GM10847 (cell line): ENCODE data around the gene MFSD6.

Source experiments
- POLR2A ChIP-seq: IDR thresholded peaks from 2 replicates; pipeline ENCODE4 v1.6.1; 2011; ENCODE audit not compliant: insufficient read length; ENCODE audit errors: extremely low read depth

MFSD6 gene

DNA sequence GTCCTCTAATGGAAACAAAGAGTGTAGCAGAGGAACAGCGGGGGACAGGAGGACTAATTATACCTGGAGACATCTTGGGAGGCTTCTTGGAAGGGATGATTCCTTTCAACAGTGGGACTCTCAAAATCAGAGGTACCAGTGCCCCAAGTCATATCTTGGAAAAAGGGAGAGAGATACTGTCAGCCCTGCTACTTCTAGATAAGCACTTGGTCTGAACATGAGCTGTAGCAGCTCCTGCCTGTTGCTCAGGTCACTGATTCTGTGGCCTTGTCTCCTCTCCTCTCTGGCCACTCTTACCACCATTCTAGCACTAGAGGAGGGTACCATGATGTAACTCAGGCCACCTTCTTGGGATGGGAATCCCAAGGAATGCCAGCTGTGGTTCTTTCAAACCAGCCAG, 54.5 kb downstream of the MFSD6 start:
- no peak for TF ChIP-seq POLR2A

DNA sequence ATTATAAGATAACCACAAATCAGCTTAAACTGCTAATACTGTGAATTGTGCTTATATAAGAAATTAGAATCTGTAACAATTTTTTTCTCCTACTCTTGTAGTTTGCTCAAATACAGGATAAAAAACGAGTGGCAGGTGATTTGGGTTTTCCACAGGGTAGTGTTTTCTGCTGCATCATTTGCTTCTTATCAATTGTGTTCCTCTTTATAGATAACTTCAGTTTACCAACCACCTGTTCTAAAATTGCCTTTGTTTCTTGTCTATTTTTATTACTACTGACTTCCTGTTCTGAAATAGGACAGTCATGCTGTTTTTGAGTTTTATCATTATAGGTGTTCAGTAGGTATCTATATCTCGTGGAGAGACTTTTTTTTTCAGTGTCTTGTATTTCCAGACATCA, 56.9 kb downstream of the MFSD6 start:
- TF ChIP-seq POLR2A: no peak

DNA sequence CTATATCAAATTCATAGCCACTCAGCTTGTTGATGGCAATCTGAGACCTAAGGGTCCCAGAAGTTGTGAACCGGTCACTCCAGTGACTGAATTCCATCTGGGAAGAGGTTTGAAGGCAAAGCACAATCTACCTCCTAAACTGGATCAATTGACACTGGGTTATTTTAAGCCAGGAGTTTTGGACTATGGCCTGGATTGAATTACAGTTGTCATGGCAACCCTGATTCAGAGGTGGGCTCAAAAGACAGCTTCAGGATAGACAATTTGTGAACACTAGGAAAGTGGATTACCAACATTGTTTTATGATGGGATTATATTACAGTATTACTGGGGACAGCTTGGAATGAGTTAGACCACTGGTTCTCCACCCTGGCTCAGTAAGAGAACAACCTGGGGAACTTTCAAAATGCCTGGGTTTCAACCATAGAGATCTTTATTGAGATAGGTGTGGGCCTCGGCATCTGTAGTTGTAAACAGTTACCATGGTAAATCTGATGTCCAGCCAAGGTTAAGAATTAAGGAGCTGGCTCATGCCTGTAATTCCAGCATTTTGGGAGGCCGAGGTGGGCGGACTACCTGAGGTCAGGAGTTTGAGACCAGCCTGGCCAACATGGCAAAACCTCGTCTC, 58.8 kb downstream of the MFSD6 start:
- no peak for TF ChIP-seq POLR2A

DNA sequence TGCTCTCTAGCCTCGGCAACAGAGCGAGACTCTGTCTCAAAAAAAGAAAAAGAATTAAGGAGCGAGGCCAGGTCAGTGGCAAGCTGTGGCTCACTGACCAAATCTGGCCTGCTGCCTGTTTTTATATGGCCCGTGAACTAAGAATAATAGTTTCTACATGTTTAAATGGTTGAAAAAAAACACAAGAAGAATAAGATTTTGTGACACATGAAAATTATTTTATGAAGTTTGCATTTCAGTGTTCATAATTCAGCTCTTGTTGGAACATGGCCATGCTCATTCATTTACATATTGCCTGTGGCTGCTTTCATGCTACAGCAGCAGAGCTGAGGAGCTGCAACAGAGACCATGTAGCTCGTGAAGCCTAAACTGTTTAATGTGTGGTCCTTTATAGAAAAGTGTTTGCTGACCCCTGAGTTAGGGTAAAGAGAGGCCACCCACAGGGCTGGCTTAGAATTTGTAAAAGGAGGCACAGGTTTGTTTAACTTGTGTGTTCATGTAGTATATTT, 59.5 kb downstream of the MFSD6 start:
- TF ChIP-seq POLR2A: no peak

DNA sequence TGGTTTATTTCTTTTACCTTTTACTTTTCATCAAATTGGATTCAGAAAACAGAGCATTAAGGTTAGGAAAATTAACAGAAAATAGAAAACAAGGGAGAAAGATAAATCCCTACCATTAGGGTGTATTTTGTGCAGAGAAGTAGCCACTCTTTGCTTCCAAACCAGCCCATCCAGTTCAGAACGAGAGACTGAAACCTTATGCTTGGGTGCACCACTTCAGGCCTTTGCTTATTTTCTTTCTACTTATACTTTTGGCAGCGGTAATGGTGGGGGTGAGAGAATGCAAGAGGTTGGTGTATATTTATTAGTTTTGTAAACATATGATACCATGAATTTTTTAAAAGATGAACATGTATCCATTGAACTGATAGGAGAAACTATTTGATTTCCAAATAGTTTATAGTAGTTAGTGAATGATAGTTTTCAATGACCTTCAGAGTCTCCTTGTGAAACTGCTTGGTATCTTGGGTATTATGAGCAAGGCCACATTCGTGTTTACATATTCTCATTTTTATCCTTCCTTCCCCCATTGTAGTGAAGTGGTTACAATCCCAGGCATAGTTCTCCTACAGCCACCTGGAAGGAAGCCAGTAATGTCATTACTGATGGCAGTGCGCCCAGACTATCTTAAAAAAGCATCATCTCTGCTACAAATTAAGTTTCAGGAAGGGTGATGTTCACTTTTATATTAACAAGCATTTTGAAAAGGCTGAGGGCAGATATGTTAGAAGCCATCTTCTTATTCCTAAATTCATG, 60.8 kb downstream of the MFSD6 start:
- no peak for TF ChIP-seq POLR2A

DNA sequence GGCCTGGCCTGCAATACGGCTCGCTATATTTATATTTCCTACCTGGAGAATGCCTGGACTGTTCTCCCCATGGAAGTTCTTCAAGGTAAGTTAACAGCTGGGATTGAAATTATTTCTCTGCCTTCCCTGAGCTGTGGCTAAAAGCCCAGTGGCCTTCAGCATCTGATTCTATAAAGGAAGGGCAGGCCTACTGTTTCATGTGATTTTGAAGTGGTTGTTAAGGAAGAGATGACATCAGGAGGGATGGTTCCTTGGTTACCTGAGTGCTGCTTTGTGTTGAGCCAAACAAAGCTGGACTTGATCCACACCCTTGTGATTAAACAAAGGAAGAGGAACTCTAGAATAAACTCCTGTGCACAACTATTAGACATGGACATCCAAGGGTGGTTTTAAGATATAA, 61.6 kb downstream of the MFSD6 start:
- TF ChIP-seq POLR2A: no peak

DNA sequence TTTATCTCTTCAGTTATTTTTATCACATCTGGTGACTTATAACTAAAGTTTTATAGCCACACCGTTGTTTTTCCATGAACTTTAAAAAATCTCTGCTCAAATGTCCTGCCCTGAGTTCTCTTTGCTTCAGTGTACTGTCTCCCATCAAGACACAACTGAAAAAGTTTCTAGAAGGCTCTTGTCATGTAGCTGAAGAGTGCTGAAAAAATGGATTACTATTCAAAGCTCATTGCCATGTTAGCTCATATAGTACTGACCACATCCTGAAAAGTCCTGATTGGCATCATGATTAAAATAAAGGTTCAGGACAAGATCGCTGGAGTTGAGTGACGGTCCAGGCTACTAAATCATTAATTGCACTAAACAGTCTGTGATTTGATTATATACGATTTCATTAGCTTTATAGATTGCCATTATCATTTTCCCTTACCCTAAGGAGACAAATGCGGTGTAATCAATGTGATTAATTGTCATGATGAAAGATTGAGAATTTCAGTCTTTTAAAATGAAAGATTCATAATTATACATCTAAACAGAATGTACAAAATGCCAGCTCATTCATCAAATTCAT, 62.2 kb downstream of the MFSD6 start:
- TF ChIP-seq POLR2A: no peak

DNA sequence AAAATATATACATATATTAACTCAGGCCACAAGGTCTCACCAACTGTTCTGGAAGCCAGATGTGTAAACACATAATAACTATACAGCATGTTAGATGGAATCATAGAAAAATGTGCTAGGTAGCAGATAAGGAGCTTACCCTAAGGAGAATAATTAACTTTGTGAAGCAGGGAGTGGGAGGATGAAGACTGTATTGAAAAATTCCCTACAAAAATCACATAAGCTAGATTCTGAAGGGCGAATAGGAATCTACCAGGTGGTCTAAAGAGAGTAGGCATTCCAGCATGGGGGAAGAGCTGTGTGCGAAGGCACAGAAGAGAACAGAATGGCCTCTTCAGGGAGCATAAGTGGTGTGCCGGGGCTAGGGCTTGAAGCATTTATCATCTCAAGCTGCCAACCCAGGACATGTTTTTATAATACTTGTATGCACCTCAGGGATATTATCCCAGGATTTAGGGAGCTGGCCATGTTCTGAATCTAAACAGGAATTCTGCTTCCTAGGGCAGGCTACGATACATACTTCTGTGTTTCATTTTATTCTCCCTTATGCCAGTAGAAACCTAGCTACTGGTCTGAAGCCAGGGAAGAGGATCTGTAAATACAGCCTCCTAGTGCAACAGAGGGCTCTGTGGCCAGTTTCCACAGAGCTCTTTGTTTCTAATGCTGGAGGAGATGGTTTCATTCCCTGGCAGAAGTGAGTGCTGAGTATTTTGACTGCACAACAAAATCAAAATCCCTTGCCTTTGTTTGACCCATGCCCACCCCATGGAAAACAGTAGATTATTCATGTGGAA, 69.7 kb downstream of the MFSD6 start:
- TF ChIP-seq POLR2A: no peak

DNA sequence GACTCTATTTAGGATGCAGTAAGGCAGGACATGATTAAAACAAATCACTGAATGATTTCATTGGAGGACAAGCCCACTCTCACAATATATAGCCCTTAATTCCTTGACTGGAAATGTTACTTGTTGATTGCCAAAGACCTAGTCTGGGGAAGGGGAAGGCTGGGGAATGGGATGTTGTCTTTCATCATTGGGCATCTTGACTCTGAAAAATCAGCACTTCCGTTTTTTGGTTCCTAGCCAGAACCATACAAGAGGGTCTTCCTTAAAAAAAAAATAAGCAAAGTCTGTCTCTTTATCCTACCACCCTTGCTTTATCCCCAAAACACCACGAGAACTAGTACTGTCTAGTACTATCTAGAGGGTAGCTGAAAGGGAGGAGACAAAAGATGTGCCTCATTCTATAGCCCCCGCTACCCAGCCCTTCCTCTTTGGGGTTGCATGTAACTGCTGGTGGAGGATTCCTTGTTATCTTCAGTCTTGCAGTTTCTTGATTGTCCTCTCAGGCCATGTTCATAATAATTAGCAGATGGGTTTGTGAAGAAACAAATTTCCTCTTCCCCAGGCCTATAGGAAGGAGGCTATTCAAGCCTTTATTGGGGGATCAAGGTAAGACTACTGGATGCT, 70.5 kb downstream of the MFSD6 start:
- no peak for TF ChIP-seq POLR2A

DNA sequence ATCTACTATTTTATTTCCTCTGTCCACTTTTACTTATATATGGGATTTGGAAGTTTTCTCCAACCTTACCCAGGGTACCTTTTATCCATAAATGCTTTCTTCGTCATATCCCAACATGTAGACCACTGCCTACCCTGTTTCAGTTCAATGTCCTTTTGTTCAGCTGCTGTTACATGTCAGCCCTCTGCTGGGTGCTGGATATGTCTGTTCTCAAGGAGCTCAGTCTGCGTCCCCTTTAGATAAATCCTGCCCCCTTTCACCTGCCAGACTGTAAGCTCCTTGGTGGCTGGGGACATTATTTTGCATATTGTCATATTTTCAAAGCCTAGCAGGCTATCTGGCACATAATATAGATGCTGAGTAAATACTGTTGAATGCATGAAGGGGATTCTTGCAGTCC, 73.2 kb downstream of the MFSD6 start:
- no peak for TF ChIP-seq POLR2A

DNA sequence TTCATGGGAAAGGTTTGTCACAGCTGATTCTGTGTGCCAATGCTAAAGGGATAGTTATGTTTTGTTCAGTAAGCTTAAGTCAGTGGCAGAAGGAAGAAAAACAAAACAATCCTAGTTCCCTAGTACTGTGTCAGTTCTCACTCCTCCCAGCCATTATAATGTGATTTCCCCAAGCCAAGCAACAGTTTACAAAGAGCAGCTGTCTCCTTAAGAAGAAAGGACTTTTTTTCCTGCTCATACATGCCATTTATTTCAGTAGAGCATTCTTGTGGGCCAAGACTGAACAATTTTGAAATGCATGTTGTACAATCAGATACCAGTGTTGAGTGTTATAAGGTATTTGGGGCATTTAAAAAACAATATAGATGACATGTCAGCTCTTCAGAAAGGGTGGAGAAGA, 74.3 kb downstream of the MFSD6 start:
- TF ChIP-seq POLR2A: no peak

DNA sequence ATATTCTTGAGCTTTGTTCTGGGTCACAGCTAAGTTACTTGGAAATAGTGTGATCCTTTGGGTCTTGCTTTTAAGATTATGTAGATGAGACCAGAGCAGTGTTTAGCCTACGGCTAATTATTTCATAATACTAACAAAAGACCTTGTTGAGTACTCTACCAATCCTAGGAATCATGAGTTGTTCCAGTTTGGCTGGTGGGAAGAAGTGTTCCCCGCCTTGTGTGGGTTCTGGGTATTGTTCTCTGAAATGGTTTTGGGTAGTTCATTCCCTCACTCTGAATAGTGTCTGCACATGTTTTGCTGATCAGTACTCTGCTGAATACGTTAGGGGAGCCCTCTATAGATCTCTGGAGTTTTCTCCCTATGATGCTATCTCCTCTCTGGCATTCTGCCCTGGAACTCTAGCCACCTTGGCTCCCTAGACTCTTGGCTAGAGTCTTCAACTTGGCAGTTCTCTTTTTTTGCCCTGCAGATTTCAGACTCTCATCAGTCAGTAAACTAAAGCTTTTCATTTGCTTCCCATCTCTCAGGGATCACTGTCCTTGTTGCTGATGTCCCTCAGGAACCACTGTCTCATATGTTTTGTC, 78.0 kb downstream of the MFSD6 start:
- TF ChIP-seq POLR2A: no peak

DNA sequence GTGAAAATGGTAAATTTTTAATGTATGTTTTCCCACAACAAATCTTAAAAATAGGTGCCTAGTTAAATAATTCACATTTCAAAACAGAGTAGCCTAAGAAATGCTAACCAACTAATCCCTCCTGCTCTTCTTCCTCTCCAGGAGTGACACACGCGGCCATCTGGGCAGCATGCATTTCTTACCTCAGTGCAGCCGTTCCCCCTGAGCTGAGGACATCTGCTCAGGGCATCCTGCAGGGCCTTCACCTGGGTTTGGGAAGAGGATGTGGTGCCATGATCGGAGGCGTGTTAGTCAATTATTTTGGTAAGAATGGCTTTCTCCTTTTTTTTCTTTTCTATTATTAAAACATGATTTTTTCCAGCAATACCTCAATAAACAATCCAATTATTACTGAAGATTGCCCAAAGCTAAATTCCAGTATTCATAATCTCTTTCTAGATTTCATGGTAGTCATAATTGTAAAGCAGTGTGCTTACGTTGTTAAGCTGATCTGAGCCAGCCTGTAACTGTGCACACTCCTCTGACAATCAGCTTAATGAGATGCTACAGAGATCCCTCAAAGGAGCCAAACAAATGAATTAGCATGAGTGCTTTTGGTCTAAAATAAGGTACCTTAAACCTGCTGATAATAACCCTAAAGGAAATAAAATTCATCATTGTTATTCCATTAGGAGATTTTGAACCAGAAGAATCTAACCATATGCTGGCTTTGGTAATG, 80.5 kb downstream of the MFSD6 start:
- no peak for TF ChIP-seq POLR2A

DNA sequence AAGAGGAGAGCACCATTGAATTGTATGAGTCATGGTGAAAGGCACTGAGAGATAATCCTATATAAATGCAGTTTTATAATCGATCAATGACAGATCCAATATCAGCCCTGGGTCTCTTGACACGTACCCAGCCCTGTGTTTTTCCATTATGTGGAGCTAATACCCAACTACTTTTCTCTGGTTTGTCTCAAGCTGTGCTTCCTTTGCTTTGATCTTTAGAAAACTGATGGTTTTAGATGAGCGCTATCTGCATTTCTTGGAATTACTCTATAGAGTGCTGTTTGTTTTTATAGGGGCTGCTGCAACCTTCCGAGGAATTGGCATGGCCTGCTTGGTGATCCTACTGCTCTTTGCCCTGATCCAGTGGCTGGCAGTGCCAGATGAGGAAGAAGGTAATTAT, 81.3 kb downstream of the MFSD6 start:
- no peak for TF ChIP-seq POLR2A
